ENCODE results near the gene CD244. TPM values are rescaled to one million over a fixed set of nuclear protein-coding genes. Genes with fewer than 3 reads are reported as not detected.
"Not testable (repeated sequence)": the region's sequence is repeated elsewhere in the genome, so short reads cannot be mapped to it uniquely, and the experiment has no call there.

Gene CD244
- under 1 TPM in 1 of 2 donors, not detected in 1; 0.48 TPM for total RNA-seq

GRCh38 chr1:160862203-160863060 is at the start of gene CD244:
Gene CD244 (minus strand): TSS chr1:160862887. CDS start chr1:160862677, 210 bp downstream.
- no peaks in the 10 kb centered on the region for H3K36me3 Mint-ChIP-seq (ENCODE audit: low read depth)
- peaks cover 22% of the 10 kb centered on the region for H3K4me1 Mint-ChIP-seq
- ATAC-seq (replicated peaks), result peak; percentile 100
- peak within 1 kb of the TSS; percentile 9 for H3K4me3 Mint-ChIP-seq
- peak within 1 kb of the TSS; percentile 56 for H3K27ac Mint-ChIP-seq
- H3K9me3 Mint-ChIP-seq, result no peaks in the 10 kb centered on the region
- no peaks in the 10 kb centered on the region for H3K27me3 Mint-ChIP-seq

- no peaks in the 10 kb centered on the region for H3K4me1 Mint-ChIP-seq
- no peak for ATAC-seq (replicated peaks)
- no peaks in the 10 kb centered on the region for H3K27me3 Mint-ChIP-seq
- H3K27ac Mint-ChIP-seq, result no peak overlapping the region
- H3K36me3 Mint-ChIP-seq (ENCODE audit: low read depth), result no peaks in the 10 kb centered on the region
- no peak overlapping the region for H3K4me3 Mint-ChIP-seq
- no peaks in the 10 kb centered on the region for H3K9me3 Mint-ChIP-seq
These were observed 49.2 kb upstream of the CD244 start for GRCh38 chr1:160911925-160912324.

GRCh38 chr1:160911441-160911840 is 48.8 kb upstream of the CD244 start:
- H3K4me3 Mint-ChIP-seq, result no peak overlapping the region
- no peaks in the 10 kb centered on the region for H3K9me3 Mint-ChIP-seq
- no peak for ATAC-seq (replicated peaks)
- H3K27me3 Mint-ChIP-seq, result no peaks in the 10 kb centered on the region
- no peaks in the 10 kb centered on the region for H3K4me1 Mint-ChIP-seq
- no peak overlapping the region for H3K27ac Mint-ChIP-seq
- H3K36me3 Mint-ChIP-seq (ENCODE audit: low read depth), result no peaks in the 10 kb centered on the region

GRCh38 chr1:160910170-160910750 is 47.6 kb upstream of the CD244 start:
- H3K27me3 Mint-ChIP-seq, result no peaks in the 10 kb centered on the region
- H3K36me3 Mint-ChIP-seq (ENCODE audit: low read depth), result no peaks in the 10 kb centered on the region
- ATAC-seq (replicated peaks), result no peak
- no peaks in the 10 kb centered on the region for H3K4me1 Mint-ChIP-seq
- no peak overlapping the region for H3K27ac Mint-ChIP-seq
- no peaks in the 10 kb centered on the region for H3K9me3 Mint-ChIP-seq
- H3K4me3 Mint-ChIP-seq, result no peak overlapping the region

GRCh38 chr1:160907976-160908375 is 45.3 kb upstream of the CD244 start:
- Mint-ChIP-seq H3K27me3 (no peaks in the 10 kb centered on the region), H3K36me3 (ENCODE audit: low read depth) (no peaks in the 10 kb centered on the region), H3K4me3 (no peak overlapping the region), H3K9me3 (no peaks in the 10 kb centered on the region), H3K4me1 (no peaks in the 10 kb centered on the region), H3K27ac (no peak overlapping the region)
- ATAC-seq (replicated peaks), result no peak

GRCh38 chr1:160905617-160905989 is 42.9 kb upstream of the CD244 start:
- no peak overlapping the region for H3K27ac Mint-ChIP-seq
- H3K27me3 Mint-ChIP-seq, result no peaks in the 10 kb centered on the region
- H3K36me3 Mint-ChIP-seq (ENCODE audit: low read depth), result no peaks in the 10 kb centered on the region
- no peaks in the 10 kb centered on the region for H3K9me3 Mint-ChIP-seq
- H3K4me3 Mint-ChIP-seq, result no peak overlapping the region
- no peak for ATAC-seq (replicated peaks)
- no peaks in the 10 kb centered on the region for H3K4me1 Mint-ChIP-seq

GRCh38 chr1:160904783-160905616 is 42.3 kb upstream of the CD244 start:
- Mint-ChIP-seq H3K9me3 (no peaks in the 10 kb centered on the region), H3K27ac (no peak overlapping the region), H3K4me3 (no peak overlapping the region), H3K27me3 (no peaks in the 10 kb centered on the region), H3K4me1 (no peaks in the 10 kb centered on the region), H3K36me3 (ENCODE audit: low read depth) (no peaks in the 10 kb centered on the region)
- ATAC-seq (replicated peaks), result no peak

- not testable (repeated sequence) for H3K4me3 Mint-ChIP-seq
These were observed 39.6 kb upstream of the CD244 start for GRCh38 chr1:160902251-160902650.

GRCh38 chr1:160901768-160902167 is 39.1 kb upstream of the CD244 start:
- no peak for ATAC-seq (replicated peaks)
- Mint-ChIP-seq H3K27me3 (no peaks in the 10 kb centered on the region), H3K27ac (no peak overlapping the region), H3K36me3 (ENCODE audit: low read depth) (no peaks in the 10 kb centered on the region), H3K4me3 (no peak overlapping the region), H3K4me1 (no peaks in the 10 kb centered on the region), H3K9me3 (no peaks in the 10 kb centered on the region)

More at GRCh38 chr1:160902251-160902650, 39.6 kb upstream of the CD244 start:
- not testable (repeated sequence) for H3K4me1 Mint-ChIP-seq; ATAC-seq (replicated peaks); H3K9me3 Mint-ChIP-seq; H3K27me3 Mint-ChIP-seq; H3K36me3 Mint-ChIP-seq (ENCODE audit: low read depth); H3K27ac Mint-ChIP-seq

- not testable (repeated sequence) for H3K4me1 Mint-ChIP-seq; H3K27ac Mint-ChIP-seq; H3K36me3 Mint-ChIP-seq (ENCODE audit: low read depth); ATAC-seq (replicated peaks); H3K4me3 Mint-ChIP-seq; H3K9me3 Mint-ChIP-seq; H3K27me3 Mint-ChIP-seq
These were observed 38.0 kb upstream of the CD244 start for GRCh38 chr1:160900683-160901082.

- H3K4me1 Mint-ChIP-seq; H3K36me3 Mint-ChIP-seq (ENCODE audit: low read depth); H3K27ac Mint-ChIP-seq; H3K9me3 Mint-ChIP-seq; ATAC-seq (replicated peaks); H3K27me3 Mint-ChIP-seq; H3K4me3 Mint-ChIP-seq: not testable (repeated sequence)
These were observed 31.9 kb upstream of the CD244 start for GRCh38 chr1:160894368-160895135.

GRCh38 chr1:160891474-160891873 is 28.8 kb upstream of the CD244 start:
- Mint-ChIP-seq H3K9me3 (peaks cover 8% of the 10 kb centered on the region), H3K27ac (no peak overlapping the region), H3K4me1 (no peaks in the 10 kb centered on the region), H3K27me3 (peaks cover 11% of the 10 kb centered on the region), H3K36me3 (ENCODE audit: low read depth) (no peaks in the 10 kb centered on the region), H3K4me3 (no peak overlapping the region)
- ATAC-seq (replicated peaks), result no peak

GRCh38 chr1:160888926-160889325 is 26.2 kb upstream of the CD244 start:
- ATAC-seq (replicated peaks), result no peak
- peaks cover 2% of the 10 kb centered on the region for H3K9me3 Mint-ChIP-seq
- H3K4me3 Mint-ChIP-seq, result no peak overlapping the region
- no peaks in the 10 kb centered on the region for H3K4me1 Mint-ChIP-seq
- no peak overlapping the region for H3K27ac Mint-ChIP-seq
- no peaks in the 10 kb centered on the region for H3K36me3 Mint-ChIP-seq (ENCODE audit: low read depth)
- peaks cover 11% of the 10 kb centered on the region for H3K27me3 Mint-ChIP-seq

- H3K36me3 Mint-ChIP-seq (ENCODE audit: low read depth), result no peaks in the 10 kb centered on the region
These were observed 24.4 kb upstream of the CD244 start for GRCh38 chr1:160887071-160887470.

More at GRCh38 chr1:160887071-160887470, 24.4 kb upstream of the CD244 start:
- Mint-ChIP-seq H3K9me3 (no peaks in the 10 kb centered on the region), H3K4me1 (no peaks in the 10 kb centered on the region), H3K27me3 (peaks cover 11% of the 10 kb centered on the region), H3K27ac (no peak overlapping the region), H3K4me3 (no peak overlapping the region)
- no peak for ATAC-seq (replicated peaks)

All from activated T-helper 17 cell treated with anti-CD3 and anti-CD28 coated beads, Interleukin-2, amount 50 U/mL, for 72 hours (primary cell).